AG04449 (cell line): ENCODE measurements around the gene RIOK1.

Source experiments
- CTCF ChIA-PET: fragments of 350-600 bp; formaldehyde crosslinking; extraction: SDS; loops from one replicate; lab custom pipeline; 2021; ENCODE audit warnings: antibody characterized with exemption; lab: Yijun Ruan, JAX
- POLR2A ChIA-PET: fragments of 400-600, 350-600 bp; formaldehyde crosslinking; extraction: SDS; loops from one replicate; lab custom pipeline; 2020; ENCODE audit warnings: antibody characterized with exemption, inconsistent platforms; lab: Yijun Ruan, JAX
- DNase-seq: peaks from one replicate; pipeline ENCODE4 v3.0.0-alpha.2; 2010; ENCODE audit warnings: low read depth, low spot score
- H3K4me3 ChIP-seq: 2 replicates; pipeline ENCODE4 v1.5.1; 2011; ENCODE audit warnings: low read depth, mild to moderate bottlenecking, control low read depth, low read length
- TF ChIP-seq, protein P1 (sequence below): IDR thresholded peaks from one replicate; pipeline ENCODE4 v1.5.1; 2011; ENCODE audit warnings: mild to moderate bottlenecking, moderate library complexity, low read length, control low read depth, inconsistent platforms; ENCODE audit not compliant: insufficient read depth; ENCODE audit errors: missing control alignments

The RIOK1 gene

DNA sequence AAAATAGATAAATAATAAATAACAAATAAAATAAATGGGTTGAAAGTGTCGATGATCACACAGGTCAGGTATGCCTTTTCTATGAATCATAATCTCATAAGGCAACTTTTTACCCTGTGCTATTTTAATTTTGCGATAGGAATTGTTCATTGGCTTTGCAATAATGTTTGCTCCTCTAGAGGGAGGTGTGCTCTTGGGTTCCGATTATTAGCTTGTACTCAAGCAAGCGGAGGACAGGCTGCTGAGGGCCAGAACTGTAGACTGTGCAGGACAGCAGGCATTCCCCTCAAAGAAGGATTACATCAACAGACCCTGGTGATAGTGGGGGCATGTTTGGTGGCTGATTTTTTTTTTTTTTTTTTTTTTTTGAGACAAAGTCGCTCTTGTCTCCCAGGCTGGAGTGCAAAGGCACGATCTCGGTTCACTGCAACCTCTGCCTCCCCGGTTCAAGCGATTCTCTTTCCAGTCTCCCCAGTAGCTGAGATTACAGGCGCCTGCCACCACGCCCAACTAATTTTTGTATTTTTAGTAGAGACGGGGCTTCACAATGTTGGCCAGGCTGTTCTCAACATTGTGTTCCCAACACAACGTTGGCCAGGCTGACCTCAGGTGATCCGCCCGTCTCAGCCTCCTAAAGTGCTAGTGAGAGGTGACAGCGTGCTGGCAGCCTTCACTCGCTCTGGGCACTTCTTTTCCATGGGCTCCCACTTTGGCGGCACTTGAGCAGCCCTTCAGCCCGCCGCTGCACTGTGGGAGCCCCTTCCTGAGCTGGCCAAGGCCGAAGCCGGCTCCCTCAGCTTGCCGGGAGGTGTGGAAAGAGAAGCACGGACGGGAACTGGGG lies 35.6 kb downstream of the RIOK1 start:
- ChIA-PET POLR2A (interaction anchor here (0.6 to 1.3 kb wide), 2 partner anchors 116 to 163 kb away, joined by 3 to 7 read pairs; partner anchors contain the start of gene DSP), CTCF (interaction anchor here (0.6 to 3.4 kb wide), 24 partner anchors 8 to 204 kb away, joined by 3 to 26 read pairs (median 4); partner anchors contain the start of gene SNRNP48)

DNA sequence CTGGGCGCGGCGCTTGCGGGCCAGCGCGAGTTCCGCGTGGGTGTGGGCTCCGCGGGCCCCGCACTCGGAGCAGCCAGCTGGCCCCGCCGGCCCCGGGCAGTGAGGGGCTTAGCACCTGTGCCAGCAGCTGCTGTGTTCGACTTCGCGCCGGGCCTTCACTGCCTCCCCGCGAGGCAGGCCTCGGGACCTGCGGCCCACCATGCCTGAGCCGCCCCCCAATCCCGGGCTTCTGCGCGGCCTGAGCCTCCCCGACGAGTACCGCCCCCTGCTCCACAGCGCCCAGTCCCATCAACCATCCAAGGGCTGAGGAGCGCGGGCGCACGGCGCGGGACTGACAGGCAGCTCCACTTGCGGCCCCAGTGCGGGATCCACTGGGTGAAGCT lies 36.2 kb downstream of the RIOK1 start:
- ChIA-PET CTCF (interaction anchor here (0.9 to 3.4 kb wide), 12 partner anchors 8 to 203 kb away, joined by 3 to 26 read pairs (median 6); partner anchors contain the start of gene SNRNP48), POLR2A (interaction anchor here (0.6 to 1.3 kb wide), 2 partner anchors 115 to 162 kb away, joined by 3 to 7 read pairs; partner anchors contain the start of gene DSP)
- H3K4me3 ChIP-seq: no peak overlapping the region
- TF ChIP-seq, protein P1, sequence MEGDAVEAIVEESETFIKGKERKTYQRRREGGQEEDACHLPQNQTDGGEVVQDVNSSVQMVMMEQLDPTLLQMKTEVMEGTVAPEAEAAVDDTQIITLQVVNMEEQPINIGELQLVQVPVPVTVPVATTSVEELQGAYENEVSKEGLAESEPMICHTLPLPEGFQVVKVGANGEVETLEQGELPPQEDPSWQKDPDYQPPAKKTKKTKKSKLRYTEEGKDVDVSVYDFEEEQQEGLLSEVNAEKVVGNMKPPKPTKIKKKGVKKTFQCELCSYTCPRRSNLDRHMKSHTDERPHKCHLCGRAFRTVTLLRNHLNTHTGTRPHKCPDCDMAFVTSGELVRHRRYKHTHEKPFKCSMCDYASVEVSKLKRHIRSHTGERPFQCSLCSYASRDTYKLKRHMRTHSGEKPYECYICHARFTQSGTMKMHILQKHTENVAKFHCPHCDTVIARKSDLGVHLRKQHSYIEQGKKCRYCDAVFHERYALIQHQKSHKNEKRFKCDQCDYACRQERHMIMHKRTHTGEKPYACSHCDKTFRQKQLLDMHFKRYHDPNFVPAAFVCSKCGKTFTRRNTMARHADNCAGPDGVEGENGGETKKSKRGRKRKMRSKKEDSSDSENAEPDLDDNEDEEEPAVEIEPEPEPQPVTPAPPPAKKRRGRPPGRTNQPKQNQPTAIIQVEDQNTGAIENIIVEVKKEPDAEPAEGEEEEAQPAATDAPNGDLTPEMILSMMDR: no peak
- DNase-seq: no peak

More for the DNA sequence above, 35.6 kb downstream of the RIOK1 start:
- TF ChIP-seq, protein P1: peak; percentile 43
- no peak overlapping the region for H3K4me3 ChIP-seq
- no peak for DNase-seq

DNA sequence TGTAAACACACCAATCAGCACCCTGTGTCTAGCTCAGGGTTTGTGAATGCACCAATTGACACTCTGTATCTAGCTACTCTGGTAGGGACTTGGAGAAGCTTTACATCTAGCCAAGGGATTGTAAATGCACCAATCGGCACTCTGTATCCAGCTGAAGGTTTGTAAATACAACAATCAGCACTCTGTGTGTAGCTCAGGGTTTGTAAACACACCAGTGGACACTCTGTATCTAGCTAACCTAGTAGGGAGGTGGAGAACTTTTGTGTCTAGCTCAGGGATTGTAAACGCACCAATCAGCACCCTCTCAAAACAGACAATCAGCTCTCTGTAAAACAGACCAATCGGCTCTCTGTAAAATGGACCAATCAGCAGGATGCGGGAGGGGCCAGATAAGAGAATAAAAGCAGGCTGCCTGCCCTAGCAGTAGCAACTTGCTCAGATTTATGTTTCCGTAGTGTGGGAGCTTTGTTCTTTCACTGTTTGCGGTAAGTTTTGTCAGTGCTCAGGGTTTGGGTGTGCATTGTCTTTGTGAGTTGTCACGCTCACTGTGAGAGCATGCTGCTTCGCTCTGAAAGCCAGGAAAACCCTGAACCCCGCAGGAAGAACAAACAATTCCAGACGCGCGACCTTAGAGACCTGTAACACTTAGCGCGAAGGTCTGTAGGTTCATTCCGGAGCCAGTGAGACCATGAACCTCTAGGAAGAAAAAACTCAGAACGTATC lies 37.0 kb downstream of the RIOK1 start:
- H3K4me3 ChIP-seq: no peak overlapping the region
- DNase-seq: no peak
- ChIA-PET POLR2A (interaction anchor here (1.3 kb wide), 1 partner anchor 115 kb away, joined by 7 read pairs; the partner anchor contains the start of gene DSP), CTCF (interaction anchor here (1.0 to 3.4 kb wide), 6 partner anchors 138 to 174 kb away, joined by 3 to 26 read pairs (median 8); partner anchors contain the start of gene SNRNP48)
- TF ChIP-seq, protein P1: no peak

DNA sequence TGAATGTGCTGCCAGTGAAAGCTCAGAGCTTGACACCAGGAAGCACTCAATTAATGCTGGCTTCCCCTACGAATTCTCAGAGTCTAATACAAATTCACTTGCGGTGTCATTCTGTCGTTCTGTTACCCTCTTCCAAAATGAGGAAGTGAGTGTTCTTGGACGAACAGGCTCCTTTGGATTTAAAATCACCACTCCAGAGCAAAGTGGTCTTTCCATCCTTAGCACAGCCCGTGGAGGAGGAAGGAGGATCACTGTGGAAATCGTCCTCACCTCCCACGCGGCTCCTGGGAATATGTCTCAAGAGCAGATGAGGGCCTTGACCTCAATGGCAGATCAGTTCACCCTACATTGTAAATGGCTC lies 41.7 kb downstream of the RIOK1 start:
- ChIA-PET CTCF (no interaction called here), POLR2A (no interaction called here)
- no peak overlapping the region for H3K4me3 ChIP-seq
- TF ChIP-seq, protein P1: no peak
- no peak for DNase-seq

DNA sequence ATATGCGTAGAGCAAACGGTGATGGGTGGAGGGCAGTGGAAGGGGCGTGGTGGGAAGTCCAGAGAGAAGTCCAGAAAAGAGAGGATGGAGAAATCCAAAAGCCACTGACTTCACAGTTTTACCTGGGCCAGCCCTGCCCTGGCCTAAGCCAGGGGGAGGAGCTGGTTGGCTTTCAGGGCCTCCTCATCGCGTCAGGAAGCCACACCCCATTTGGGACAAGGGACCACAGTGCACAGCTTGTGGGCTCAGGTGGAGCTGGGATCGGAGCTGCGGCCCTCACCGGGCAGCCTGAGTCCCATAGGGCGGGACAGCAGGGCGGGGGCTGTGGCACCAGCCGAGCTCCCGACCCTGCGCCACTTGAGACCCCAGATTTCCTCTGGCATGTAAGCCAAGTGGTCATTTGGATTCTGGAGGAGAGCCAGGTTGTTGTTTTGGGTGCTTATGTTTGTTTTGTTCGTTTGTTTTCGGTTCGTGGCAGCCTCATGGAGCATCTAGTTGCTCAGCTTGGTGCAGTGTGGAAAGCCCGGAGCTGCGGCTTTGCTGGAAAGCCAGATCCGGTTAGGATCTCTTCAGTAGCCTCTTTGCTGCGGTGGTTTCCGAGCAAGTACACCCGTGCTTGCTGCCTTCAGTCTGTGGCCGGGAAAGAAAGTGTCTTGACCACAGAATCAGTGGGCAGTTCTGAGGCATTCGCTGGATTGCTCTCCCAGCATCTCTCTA lies 42.2 kb downstream of the RIOK1 start:
- DNase-seq: no peak
- ChIA-PET CTCF (no interaction called here), POLR2A (no interaction called here)
- H3K4me3 ChIP-seq: no peak overlapping the region
- TF ChIP-seq, protein P1: no peak
